ENCODE data around the gene SEC23A. TPM values are rescaled to one million over a fixed set of nuclear protein-coding genes. Genes with fewer than 3 reads are reported as not detected.

The SEC23A gene
- total RNA-seq, 1 donor from 2014 or later: 107 TPM

- Mint-ChIP-seq H3K27me3 (ENCODE audit: low read depth) (no peaks in the 10 kb centered on the region), H3K9me3 (no peaks in the 10 kb centered on the region), H3K4me3 (no peak overlapping the region), H3K4me1 (no peaks in the 10 kb centered on the region), H3K27ac (no peak overlapping the region), H3K36me3 (peaks cover 19% of the 10 kb centered on the region)
- no peak for DNase-seq (ENCODE audit: low spot score in 2 of 2, unreplicated experiment in 2 of 2)
- no peak for TF ChIP-seq CTCF (IDR thresholded peaks at IDR 0.05; ENCODE audit: unreplicated experiment)
These were observed 67.7 kb downstream of the SEC23A start for GRCh38 chr14:39035336-39035735.

GRCh38 chr14:39034481-39035296, 68.3 kb downstream of the SEC23A start:
- no peak for TF ChIP-seq CTCF (IDR thresholded peaks at IDR 0.05; ENCODE audit: unreplicated experiment)
- H3K4me3 Mint-ChIP-seq: no peak overlapping the region

GRCh38 chr14:39033371-39033770, 69.7 kb downstream of the SEC23A start:
- Mint-ChIP-seq H3K27ac (no peak overlapping the region), H3K4me3 (no peak overlapping the region), H3K9me3 (no peaks in the 10 kb centered on the region), H3K36me3 (peaks cover 25% of the 10 kb centered on the region), H3K27me3 (ENCODE audit: low read depth) (no peaks in the 10 kb centered on the region), H3K4me1 (no peaks in the 10 kb centered on the region)
- TF ChIP-seq CTCF (IDR thresholded peaks at IDR 0.05; ENCODE audit: unreplicated experiment): no peak
- no peak for DNase-seq (ENCODE audit: low spot score in 2 of 2, unreplicated experiment in 2 of 2)

More at GRCh38 chr14:39034481-39035296, 68.3 kb downstream of the SEC23A start:
- no peaks in the 10 kb centered on the region for H3K27me3 Mint-ChIP-seq (ENCODE audit: low read depth)
- H3K4me1 Mint-ChIP-seq: no peaks in the 10 kb centered on the region
- peaks cover 24% of the 10 kb centered on the region for H3K36me3 Mint-ChIP-seq
- H3K9me3 Mint-ChIP-seq: no peaks in the 10 kb centered on the region
- no peak overlapping the region for H3K27ac Mint-ChIP-seq
- DNase-seq (ENCODE audit: low spot score in 2 of 2, unreplicated experiment in 2 of 2): no peak

GRCh38 chr14:39030209-39030608, 72.8 kb downstream of the SEC23A start:
- no peak for TF ChIP-seq CTCF (IDR thresholded peaks at IDR 0.05; ENCODE audit: unreplicated experiment)
- no peak overlapping the region for H3K27ac Mint-ChIP-seq
- no peaks in the 10 kb centered on the region for H3K4me1 Mint-ChIP-seq
- H3K36me3 Mint-ChIP-seq: peaks cover 25% of the 10 kb centered on the region
- H3K27me3 Mint-ChIP-seq (ENCODE audit: low read depth): no peaks in the 10 kb centered on the region
- DNase-seq (ENCODE audit: low spot score in 2 of 2, unreplicated experiment in 2 of 2): no peak
- no peaks in the 10 kb centered on the region for H3K9me3 Mint-ChIP-seq
- no peak overlapping the region for H3K4me3 Mint-ChIP-seq

GRCh38 chr14:39029789-39030188, 73.2 kb downstream of the SEC23A start:
- no peaks in the 10 kb centered on the region for H3K4me1 Mint-ChIP-seq
- H3K27me3 Mint-ChIP-seq (ENCODE audit: low read depth): no peaks in the 10 kb centered on the region
- peaks cover 25% of the 10 kb centered on the region for H3K36me3 Mint-ChIP-seq
- H3K27ac Mint-ChIP-seq: no peak overlapping the region
- no peak for DNase-seq (ENCODE audit: low spot score in 2 of 2, unreplicated experiment in 2 of 2)
- no peak for TF ChIP-seq CTCF (IDR thresholded peaks at IDR 0.05; ENCODE audit: unreplicated experiment)
- no peak overlapping the region for H3K4me3 Mint-ChIP-seq
- H3K9me3 Mint-ChIP-seq: no peaks in the 10 kb centered on the region

Measured in mesothelial cell of epicardium (in vitro differentiated cells).